Superior temporal gyrus (tissue), 1 donor: Measurements from ENCODE around the gene EPYC.
"Not testable (repeated sequence)": the region's sequence is repeated elsewhere in the genome, so short reads cannot be mapped to it uniquely, and the experiment has no call there.

Source experiments
- DNase-seq: peaks from one replicate; pipeline ENCODE4 v3.0.0-alpha.2; 2016; ENCODE audit errors: extremely low spot score

The EPYC gene

GRCh38 chr12:90990611-90991010 is 14.2 kb downstream of the EPYC start:
- DNase-seq: no peak

- DNase-seq: no peak
Observed at GRCh38 chr12:90989686-90990111, 15.1 kb downstream of the EPYC start.

DNA sequence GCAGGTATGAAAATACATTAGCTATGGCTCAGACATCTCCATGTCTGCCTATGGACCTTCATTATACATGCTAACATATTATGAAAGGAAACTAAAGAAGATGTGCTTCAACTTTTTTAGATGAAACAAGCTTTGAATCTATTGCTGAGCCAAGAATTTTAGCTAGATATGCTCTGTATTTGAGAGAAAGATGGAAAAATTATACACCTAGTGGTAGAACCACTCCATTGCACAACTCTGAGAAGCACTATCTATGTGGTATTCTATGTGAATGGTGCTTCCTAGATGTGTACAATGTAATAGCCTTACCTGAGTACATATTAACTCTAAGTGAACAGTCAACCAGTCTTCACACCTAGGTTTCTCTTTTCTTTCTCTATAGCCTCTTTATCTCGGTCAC is 17.3 kb downstream of the EPYC start:
- DNase-seq: no peak

DNA sequence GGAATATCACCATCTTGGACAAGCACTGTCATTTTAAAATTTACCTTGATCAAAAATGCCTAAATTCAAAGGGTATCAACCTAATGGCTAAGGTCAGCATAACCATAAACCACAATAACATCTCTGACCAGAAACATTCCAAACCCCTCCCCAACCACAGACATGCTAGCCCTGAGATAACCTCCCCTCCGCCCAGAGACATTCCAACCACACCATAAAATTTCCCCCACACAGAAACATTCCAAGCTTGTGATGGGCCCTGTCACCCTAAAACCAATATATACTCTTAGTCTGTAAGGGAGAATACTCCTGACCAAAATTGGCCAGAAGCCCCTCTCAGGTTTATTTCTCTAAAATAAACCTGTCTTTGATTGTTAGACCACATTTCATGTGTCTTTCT is 17.7 kb downstream of the EPYC start:
- DNase-seq: no peak

DNA sequence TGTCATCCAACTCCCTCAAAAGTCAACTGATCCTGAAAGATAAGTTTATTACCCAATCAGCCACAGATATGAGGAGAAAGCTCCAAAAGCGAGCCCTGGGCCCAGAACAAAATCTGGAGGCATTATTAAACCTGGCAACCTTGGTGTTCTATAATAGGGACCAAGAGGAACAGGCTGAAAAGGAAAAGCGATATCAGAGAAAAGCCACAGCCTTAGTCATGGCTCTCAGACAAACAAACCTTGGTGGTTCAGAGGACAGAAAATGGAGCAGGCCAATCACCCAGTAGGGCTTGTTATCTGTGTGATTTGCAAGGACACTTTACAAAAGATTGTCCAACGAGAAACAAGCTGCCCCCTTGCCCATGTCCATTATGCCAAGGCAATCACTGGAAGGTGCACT is 19.4 kb downstream of the EPYC start:
- not testable (repeated sequence) for DNase-seq

DNA sequence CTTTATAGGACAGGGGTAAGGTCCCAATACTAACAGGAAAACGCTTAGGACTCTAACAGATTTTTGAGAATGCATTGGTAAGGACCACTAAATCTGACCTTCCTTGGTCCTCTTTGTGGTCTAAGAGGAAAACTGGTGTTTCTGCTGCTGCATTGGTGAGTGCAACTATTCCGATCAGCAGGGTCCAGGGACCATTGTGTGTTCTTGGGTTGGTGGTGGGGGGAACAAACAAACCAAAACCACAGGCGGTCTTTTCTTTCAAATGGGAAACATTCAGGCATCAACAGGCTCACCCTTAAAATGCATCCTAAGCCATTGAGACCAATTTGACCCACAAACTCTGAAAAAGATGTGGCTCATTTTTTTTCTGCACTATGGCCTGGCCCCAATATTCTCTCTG is 20.7 kb downstream of the EPYC start:
- no peak for DNase-seq

DNA sequence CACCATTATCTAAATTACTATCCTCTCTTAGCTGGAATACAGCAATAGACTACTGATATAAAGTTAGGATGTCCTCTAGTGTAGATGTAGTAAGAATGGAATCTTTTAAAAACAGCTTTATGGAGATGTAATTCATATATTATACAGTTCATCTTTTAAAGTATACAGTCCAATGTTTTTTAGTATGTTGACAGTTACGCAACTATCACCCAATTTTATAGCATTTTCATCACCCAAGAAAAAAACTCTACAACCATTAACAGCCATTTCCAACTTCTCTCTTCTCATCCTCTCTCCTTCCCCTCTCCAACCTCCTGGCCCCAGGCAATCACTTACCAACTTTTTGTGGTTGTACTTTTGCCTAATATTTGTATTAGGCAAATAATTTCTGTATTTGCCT is 22.6 kb downstream of the EPYC start:
- no peak for DNase-seq

DNA sequence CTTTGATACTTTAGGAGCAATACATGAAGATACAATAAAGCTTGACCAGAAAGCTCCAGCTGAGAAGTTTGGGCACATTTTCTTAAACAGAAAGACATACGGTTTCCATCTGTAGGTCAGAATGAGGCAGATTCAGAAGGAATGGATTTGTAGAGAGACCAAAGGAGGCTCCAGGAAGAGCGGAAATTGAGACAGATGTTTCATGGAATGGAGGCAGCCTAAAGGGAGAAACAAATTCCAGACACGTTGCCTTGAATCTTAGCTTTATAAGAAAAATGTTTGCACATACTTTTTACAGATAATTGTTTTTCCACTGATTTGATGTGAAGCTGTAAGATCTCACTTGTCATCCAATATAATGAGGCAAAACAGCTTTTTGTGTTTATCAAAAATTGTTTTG is 24.8 kb downstream of the EPYC start:
- no peak for DNase-seq

- no peak for DNase-seq
Observed at GRCh38 chr12:90979019-90979418, 25.8 kb downstream of the EPYC start.

GRCh38 chr12:90978117-90978770 is 26.5 kb downstream of the EPYC start:
- peak; percentile 75 for DNase-seq

DNA sequence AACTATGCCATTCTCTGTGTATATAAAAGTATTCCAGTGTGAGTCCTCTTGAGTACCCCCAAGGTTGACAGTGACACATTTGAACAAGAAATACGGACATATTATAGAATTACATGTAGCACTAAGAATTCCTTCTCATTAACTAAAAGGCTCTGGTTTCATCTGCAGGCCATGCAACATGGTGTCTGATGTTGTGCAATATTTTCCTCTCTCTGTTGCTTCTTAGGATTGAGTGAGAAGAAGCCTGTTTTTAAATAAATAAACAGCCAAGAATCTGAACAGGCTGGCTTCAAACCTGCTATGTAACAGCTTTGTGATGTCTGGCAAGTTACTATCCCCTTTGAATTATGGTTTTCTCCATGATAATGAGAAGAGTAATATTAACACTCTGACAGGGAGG is 27.5 kb downstream of the EPYC start:
- no peak for DNase-seq

DNA sequence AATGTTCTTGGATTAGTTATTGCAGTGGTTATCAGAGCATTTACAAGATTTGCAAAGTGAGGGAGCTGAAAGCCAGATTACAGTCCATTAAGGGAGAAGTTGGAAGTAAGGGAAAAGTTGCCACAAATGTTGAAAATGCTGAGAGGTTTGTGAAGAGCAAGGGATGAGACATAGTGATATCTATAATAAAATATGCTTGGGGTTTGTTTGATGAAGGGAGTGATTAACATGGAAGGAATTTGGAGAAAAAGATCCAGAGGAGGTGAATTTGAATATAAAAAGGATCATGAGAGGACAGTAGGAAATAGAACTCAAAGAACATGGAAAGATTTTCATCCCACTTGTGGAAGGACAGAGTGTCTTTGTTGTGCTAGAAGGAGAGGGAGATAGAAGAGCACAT is 30.5 kb downstream of the EPYC start:
- DNase-seq: no peak

DNA sequence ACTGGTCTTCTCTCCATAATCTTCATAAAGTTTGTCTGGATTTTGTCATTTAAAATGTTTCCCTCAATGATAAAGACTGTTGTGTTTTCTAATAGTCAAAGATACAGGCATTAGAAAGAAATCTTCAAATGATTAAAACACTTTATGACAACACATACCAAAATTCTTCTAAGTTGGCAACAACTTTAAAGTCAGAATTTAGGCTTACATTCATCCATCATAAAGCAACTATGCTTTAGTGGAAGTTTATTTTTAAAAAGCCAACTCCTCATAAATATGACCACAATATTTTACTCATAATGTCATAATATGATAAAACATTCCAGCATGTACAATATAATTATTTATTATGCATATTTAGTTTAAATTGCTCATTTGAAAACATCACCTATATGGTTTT is 32.5 kb downstream of the EPYC start:
- DNase-seq: no peak

GRCh38 chr12:90970911-90971310 is 33.9 kb downstream of the EPYC start:
- no peak for DNase-seq

DNA sequence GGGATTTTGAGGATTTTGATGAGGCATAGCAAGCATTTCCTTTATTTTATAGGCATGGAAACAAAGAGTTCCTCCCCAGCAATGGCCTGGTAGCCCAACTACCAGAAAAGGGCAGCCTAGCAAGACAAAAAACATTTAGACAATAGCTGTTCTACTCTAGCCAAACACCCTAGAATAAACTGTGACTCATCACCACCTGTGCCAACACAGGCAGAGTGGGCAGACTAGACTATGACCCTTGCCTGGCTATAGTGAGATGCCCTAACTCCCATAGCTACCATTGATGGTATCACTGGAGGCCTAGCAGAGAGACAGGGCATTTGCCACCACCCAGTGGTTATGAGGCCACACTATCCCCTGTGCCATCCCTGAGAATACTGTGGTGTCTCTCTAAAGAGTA is 34.3 kb downstream of the EPYC start:
- DNase-seq: no peak

DNA sequence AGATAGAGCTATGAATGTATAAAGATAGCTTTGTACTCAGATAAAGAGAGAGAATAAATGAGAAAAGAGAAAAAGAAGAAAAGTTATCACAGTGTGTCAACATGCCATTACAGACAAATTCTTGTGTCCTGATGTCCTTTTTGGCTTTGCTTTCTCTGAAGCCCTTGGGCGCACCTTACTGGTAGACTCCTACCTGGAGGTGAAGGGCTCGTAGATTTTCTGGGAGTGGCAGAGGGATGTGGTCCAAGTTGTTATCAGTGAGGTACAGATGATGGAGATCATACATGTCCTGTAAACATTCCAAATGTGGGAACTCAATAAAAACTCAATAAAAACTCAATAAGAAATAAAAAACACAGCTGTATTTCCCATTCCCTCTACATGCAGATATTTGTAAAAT is 34.9 kb downstream of the EPYC start:
- no peak for DNase-seq

DNA sequence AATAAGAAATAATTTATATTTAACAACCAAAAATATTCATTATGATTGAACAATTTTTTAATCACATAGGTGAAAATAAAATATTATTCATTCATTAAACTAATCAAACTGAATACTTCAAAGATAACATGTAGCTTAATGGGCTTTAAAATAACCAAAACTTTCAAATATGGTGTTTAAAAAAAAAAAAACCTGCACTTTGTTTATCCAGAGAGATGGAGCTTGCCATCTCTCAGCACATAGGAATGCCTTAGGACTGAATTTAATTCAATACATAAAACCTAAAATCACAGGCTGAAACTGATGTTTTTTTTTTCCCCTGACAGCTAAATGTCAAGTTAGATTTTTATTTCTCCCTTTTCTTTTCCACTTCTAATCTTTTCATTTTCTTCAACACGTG is 35.4 kb downstream of the EPYC start:
- no peak for DNase-seq

DNA sequence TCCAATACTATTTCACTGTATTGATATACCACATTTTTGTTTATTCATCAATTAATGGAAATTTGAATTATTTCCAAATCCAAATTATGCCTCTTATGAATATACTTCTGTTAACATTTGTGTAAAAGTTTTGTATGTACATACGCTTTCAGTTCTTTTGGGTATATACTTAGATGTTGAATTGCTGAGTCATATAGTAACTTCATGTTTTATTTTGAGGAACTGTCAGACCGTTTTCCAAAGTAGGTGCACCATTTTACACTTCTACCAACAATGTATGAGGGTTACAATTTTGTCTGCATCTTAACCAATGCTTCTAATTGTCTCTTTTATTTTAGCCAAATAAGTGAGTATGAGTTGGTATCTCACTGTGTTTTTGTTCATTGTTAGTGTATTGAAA is 39.6 kb downstream of the EPYC start:
- DNase-seq: no peak

GRCh38 chr12:90964616-90965015 is 40.2 kb downstream of the EPYC start:
- no peak for DNase-seq

DNA sequence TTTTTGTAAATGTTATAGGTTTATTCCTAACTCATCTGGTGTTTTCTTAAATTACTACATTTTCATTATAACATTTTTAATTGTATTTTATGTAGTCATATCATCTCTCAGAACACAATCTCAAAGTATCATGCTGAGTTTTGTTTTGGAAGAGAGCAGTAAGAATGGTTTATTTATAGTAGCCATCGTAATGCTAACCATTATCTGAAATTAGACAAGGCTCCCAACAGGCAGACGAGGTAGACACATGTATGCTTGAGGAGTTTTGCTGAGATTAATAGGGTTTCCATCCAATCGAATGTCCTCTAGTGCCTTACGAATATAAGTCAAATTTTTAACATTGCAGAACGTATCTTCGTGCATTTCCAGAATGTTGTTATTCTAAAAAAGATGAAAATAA is 40.8 kb downstream of the EPYC start:
- DNase-seq: no peak

GRCh38 chr12:90961154-90961553 is 43.6 kb downstream of the EPYC start:
- no peak for DNase-seq

GRCh38 chr12:90959538-90960139 is 45.1 kb downstream of the EPYC start:
- peak; percentile 88 for DNase-seq

- peak; percentile 56 for DNase-seq
Observed at GRCh38 chr12:90959032-90959431, 45.7 kb downstream of the EPYC start.

DNA sequence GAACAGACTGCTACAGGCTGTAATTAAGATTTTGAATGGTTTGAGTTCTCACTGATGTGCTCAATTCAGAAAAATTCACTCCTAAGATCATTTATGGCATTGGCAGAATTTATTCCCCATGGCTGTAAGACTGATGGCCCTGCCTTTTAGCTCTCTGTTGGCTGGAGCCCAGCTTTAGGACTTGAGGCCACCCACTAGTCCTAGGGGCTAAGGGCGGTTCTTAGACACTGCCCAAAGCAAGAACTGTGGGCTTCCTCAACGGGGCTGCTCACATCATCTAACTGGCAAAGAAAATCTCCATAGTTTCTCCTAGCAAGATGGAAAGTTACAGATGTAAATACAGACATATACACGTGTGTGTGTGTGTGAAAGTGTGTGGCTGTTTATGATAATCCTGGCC is 46.4 kb downstream of the EPYC start:
- DNase-seq: no peak
